GM23248 (cell line): ENCODE measurements around the gene LTF. TPM values are rescaled to one million over a fixed set of nuclear protein-coding genes. Genes with fewer than 3 reads are reported as not detected.

Experiments
- DNase-seq: peaks from one replicate; pipeline ENCODE4 v3.0.0-alpha.2; 2015
- H2AFZ ChIP-seq: fragments of 200-600 bp; sonication (generic); 2 replicates; pipeline ENCODE4 v1.6.1; 2016; ENCODE audit warnings: antibody characterized with exemption
- H3F3A ChIP-seq: fragments of 200-600 bp; sonication (generic); 2 replicates; pipeline ENCODE4 v1.6.1; 2016; ENCODE audit warnings: mild to moderate bottlenecking, antibody characterized with exemption, mixed run types; ENCODE audit not compliant: insufficient read depth
- H3K27ac ChIP-seq: fragments of 200-600 bp; sonication (generic); 2 replicates; pipeline ENCODE4 v1.5.1; 2016; ENCODE audit warnings: mild to moderate bottlenecking
- H3K27me3 ChIP-seq: fragments of 200-600 bp; sonication (generic); replicated peaks from 2 replicates; pipeline ENCODE4 v1.6.1; 2016; ENCODE audit warnings: mild to moderate bottlenecking; ENCODE audit not compliant: insufficient read depth
- H3K36me3 ChIP-seq: fragments of 200-600 bp; sonication (generic); 2 replicates; pipeline ENCODE4 v1.6.1; 2016; ENCODE audit warnings: low read depth, mild to moderate bottlenecking
- H3K4me1 ChIP-seq: fragments of 200-600 bp; sonication (generic); 2 replicates; pipeline ENCODE4 v1.6.1; 2016; ENCODE audit warnings: mild to moderate bottlenecking; ENCODE audit not compliant: insufficient read depth
- H3K4me2 ChIP-seq: fragments of 200-600 bp; sonication (generic); one replicate; pipeline ENCODE4 v1.6.1; 2016; ENCODE audit warnings: mild to moderate bottlenecking; ENCODE audit not compliant: unreplicated experiment
- H3K4me3 ChIP-seq: fragments of 200-600 bp; sonication (generic); 2 replicates; pipeline ENCODE4 v1.5.1; 2016; ENCODE audit warnings: mild to moderate bottlenecking
- H3K79me2 ChIP-seq: fragments of 200-600 bp; sonication (generic); 2 replicates; pipeline ENCODE4 v1.6.1; 2016; ENCODE audit warnings: mild to moderate bottlenecking; ENCODE audit not compliant: insufficient read depth
- H3K9ac ChIP-seq: fragments of 200-600 bp; sonication (generic); 2 replicates; pipeline ENCODE4 v1.6.1; 2016; ENCODE audit warnings: mild to moderate bottlenecking
- H3K9me2 ChIP-seq: fragments of 200-600 bp; sonication (generic); 2 replicates; pipeline ENCODE4 v1.6.1; 2016; ENCODE audit warnings: mixed run types, mild to moderate bottlenecking, moderate library complexity; ENCODE audit not compliant: insufficient read depth
- H3K9me3 ChIP-seq: fragments of 200-600 bp; sonication (generic); one replicate; pipeline ENCODE4 v1.6.1; 2017; ENCODE audit warnings: low read depth
- H4K20me1 ChIP-seq: fragments of 200-600 bp; sonication (generic); 2 replicates; pipeline ENCODE4 v1.6.0; 2016; ENCODE audit not compliant: insufficient read depth
- EZH2 ChIP-seq: fragments of 200-600 bp; sonication (generic); IDR thresholded peaks from 2 replicates; pipeline ENCODE4 v1.6.1; 2018; ENCODE audit warnings: antibody characterized with exemption, mild to moderate bottlenecking; ENCODE audit not compliant: insufficient read depth, poor library complexity, severe bottlenecking
- EZH2phosphoT487 ChIP-seq: fragments of 200-600 bp; sonication (generic); IDR thresholded peaks from 2 replicates; pipeline ENCODE4 v1.6.1; 2018; ENCODE audit warnings: antibody characterized with exemption, moderate library complexity, mild to moderate bottlenecking, low read depth; ENCODE audit not compliant: insufficient read depth
- WGBS, 2 experiments: methylation state at CpG; one replicate each; pipeline ENCODE4 v1.1.6; 2015 to 2017; ENCODE audit warnings: low lambda C conversion rate in 2 of 2, low coverage in 1 of 2; ENCODE audit errors: missing lambda C conversion rate in 2 of 2; 5-methylcytosine and 5-hydroxymethylcytosine counted together
- in situ Hi-C: fragments of 300-500 bp; cut with MboI; formaldehyde crosslinking; loops from 2 replicates; pipeline ENCODE4 v1.15.0; 2020
- polyA plus RNA-seq: library from polyadenylated mRNA; unstranded; fragments of >200 nt; fragmentation: Nextera tagmentation; extraction: Ambion mirVana; gene quantifications from 2 replicates; pipeline ENCODE4 v1.2.1, GENCODE V29; 2016
- total RNA-seq: library from RNA; depleted of rRNA; stranded (reverse); fragments of >200 nt; shearing (Covaris generic); gene quantifications from 2 replicates; pipeline ENCODE4 v1.2.3, GENCODE V29; 2014

Gene LTF
- total and polyA plus RNA-seq, 2 experiments from 2014 or later, result not detected

DNA sequence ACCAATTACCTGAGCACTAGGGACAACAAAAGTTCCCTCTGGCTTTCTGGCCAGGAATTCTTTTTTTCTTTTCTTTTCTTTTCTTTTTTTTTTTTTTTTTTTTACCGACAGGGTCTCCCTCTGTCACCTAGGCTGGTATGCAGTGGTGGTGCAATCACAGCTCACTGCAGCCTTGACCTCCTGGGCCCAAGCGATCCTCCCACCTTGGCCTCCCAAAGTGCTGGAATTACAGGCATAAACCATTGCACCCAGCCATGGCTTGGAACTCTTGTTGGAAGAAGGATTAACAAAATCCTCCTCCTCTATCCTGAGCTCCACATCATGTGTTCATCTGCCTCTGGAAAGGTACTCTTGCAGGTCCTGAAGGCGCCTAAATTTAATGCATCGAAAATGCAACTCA lies 2.9 kb upstream of the LTF start:
- Histone ChIP-seq H2AFZ (no peak overlapping the region), H3K79me2 (no peaks in the 10 kb centered on the region), H3K9ac (no peak overlapping the region), H3K27ac (no peak overlapping the region), H3K4me1 (no peaks in the 10 kb centered on the region), H3K4me2 (no peak overlapping the region), H3K36me3 (no peaks in the 10 kb centered on the region), H3F3A (no peaks in the 10 kb centered on the region), H3K9me3 (no peaks in the 10 kb centered on the region), H3K4me3 (no peak overlapping the region), H4K20me1 (no peaks in the 10 kb centered on the region), H3K9me2 (no peaks in the 10 kb centered on the region), H3K27me3 (peaks cover 46% of the 10 kb centered on the region)
- TF ChIP-seq EZH2phosphoT487, result no peak
- TF ChIP-seq EZH2, result no peak
- 59 to 60% methylated on average over 4 of the region's 4 CpGs for WGBS, 2 experiments
- in situ Hi-C loops, result no loop called here
- no peak for DNase-seq

DNA sequence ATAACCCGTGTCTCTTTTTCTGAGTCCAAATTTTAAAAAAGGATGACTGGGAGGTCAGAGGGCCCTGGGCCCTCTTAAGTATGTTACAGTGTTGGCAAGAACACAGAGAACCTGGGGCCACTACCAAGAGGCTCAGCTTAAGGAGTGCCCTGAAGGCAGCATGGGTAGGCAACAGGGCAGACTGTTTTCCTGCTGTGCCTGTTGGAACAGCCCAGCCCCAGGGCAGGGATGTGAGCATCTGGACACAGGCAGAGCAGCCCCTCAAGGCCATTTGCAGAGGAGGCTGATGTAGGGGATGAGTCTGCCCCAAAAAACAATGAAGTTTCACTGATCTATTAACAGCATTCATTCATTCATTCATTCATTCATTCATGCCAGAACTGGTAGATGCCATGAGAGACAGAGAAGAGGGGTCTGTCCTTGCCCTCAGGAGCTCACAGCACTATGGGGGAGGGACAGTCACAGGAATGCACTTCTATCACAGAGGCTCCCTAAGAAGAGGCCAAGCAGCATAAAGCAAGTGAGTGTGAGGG lies 2.2 kb upstream of the LTF start:
- H3K9me2 ChIP-seq, result no peaks in the 10 kb centered on the region
- H3K4me2 ChIP-seq, result no peak overlapping the region
- TF ChIP-seq EZH2phosphoT487 (no peak), EZH2 (no peak)
- H3K9ac ChIP-seq, result no peak overlapping the region
- in situ Hi-C loops, result no loop called here
- no peak for DNase-seq
- 14 to 21% methylated on average over 1 of the region's 1 CpG for WGBS, 2 experiments
- H4K20me1 ChIP-seq, result no peaks in the 10 kb centered on the region
- H3K36me3 ChIP-seq, result no peaks in the 10 kb centered on the region
- no peaks in the 10 kb centered on the region for H3K9me3 ChIP-seq
- no peak overlapping the region for H3K27ac ChIP-seq
- no peak overlapping the region for H2AFZ ChIP-seq
- no peak overlapping the region for H3K4me3 ChIP-seq
- H3F3A ChIP-seq, result no peaks in the 10 kb centered on the region
- H3K27me3 ChIP-seq, result peaks cover 50% of the 10 kb centered on the region
- H3K79me2 ChIP-seq, result no peaks in the 10 kb centered on the region
- no peaks in the 10 kb centered on the region for H3K4me1 ChIP-seq

DNA sequence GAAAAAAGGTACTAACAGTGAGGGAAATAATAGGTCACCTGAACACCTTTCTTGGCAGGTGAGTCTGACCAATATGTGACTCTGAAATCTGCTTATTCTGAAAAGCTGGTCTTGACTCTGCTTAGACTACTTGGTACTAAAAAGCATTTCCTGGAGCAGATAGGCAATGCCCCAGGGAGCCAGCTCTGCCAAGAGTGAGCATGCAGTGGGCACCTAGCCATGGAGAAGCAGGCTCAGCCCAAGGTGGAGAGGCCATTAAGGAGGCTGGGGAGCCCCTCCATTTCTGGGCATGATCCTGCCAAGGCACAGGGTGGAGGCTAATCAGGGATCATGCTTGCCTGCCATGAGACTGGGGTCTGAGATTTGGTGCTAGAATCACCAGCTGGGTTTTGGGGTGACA lies 1.6 kb upstream of the LTF start:
- H4K20me1 ChIP-seq, result no peaks in the 10 kb centered on the region
- H3K9me3 ChIP-seq, result no peaks in the 10 kb centered on the region
- DNase-seq, result no peak
- no peak overlapping the region for H3K27ac ChIP-seq
- no peak overlapping the region for H3K9ac ChIP-seq
- no peaks in the 10 kb centered on the region for H3K4me1 ChIP-seq
- H3K4me2 ChIP-seq, result no peak overlapping the region
- no peak overlapping the region for H3K4me3 ChIP-seq
- no peak overlapping the region for H2AFZ ChIP-seq
- no peaks in the 10 kb centered on the region for H3K36me3 ChIP-seq
- TF ChIP-seq EZH2phosphoT487 (no peak), EZH2 (no peak)
- H3K9me2 ChIP-seq, result no peaks in the 10 kb centered on the region
- H3K79me2 ChIP-seq, result no peaks in the 10 kb centered on the region
- in situ Hi-C loops, result no loop called here
- H3F3A ChIP-seq, result no peaks in the 10 kb centered on the region
- H3K27me3 ChIP-seq, result peaks cover 50% of the 10 kb centered on the region

DNA sequence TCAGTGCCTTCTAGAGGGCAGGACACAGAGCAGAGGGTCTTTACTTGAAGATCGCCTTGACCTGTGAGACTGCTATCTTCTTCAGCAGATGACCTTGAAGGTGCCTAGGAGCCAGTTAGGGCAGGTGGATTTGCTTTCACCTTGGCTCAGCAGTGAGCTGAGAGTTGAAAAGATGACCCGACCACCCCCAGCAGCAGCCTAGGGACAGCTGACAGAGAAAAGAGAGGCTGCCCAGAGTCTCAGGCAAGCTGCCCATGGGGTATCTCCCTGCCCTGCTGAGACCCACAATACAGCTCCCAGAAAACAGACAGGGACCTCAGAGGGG lies 453 bp upstream of the LTF start:
- WGBS, 2 experiments, result 38 to 80% methylated on average over 1 to 2 of the region's 2 CpGs

DNA sequence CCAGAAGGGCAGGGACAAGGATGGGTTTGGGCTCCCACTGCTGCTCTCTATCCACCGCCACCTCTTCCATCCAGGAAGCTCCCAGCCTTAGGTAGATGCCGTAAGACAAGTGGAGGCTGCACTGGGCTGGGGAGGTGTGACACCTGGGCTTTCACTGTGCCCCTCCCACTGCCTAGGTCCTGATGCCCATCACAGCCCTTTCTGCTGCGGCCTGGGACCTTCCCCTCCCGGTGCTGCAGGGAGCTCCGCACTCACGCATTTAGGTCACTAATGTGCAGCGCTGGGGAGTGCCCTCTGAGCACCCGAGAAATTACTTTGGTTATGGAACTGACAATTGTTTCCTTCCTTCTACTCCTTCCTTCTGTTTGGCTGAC lies 850 bp downstream of the LTF start:
- Histone ChIP-seq H3F3A (no peaks in the 10 kb centered on the region), H3K79me2 (no peaks in the 10 kb centered on the region), H3K9me3 (no peaks in the 10 kb centered on the region), H4K20me1 (no peaks in the 10 kb centered on the region), H3K4me1 (no peaks in the 10 kb centered on the region), H3K9ac (no peak overlapping the region), H3K36me3 (no peaks in the 10 kb centered on the region), H3K9me2 (no peaks in the 10 kb centered on the region), H3K27ac (no peak overlapping the region), H2AFZ (no peak overlapping the region), H3K4me2 (no peak overlapping the region), H3K4me3 (no peak overlapping the region), H3K27me3 (peaks cover 66% of the 10 kb centered on the region)
- in situ Hi-C loops, result no loop called here
- no peak for TF ChIP-seq EZH2
- 61 to 66% methylated on average over 8 of the region's 8 CpGs for WGBS, 2 experiments
- no peak for DNase-seq

More for the DNA sequence above, 453 bp upstream of the LTF start:
- H3K4me2 ChIP-seq, result no peak overlapping the region
- no peak for DNase-seq
- H3F3A ChIP-seq, result no peaks in the 10 kb centered on the region
- H3K4me3 ChIP-seq, result no peak overlapping the region
- no peak overlapping the region for H3K27ac ChIP-seq
- H3K9me3 ChIP-seq, result no peaks in the 10 kb centered on the region
- no peak for TF ChIP-seq EZH2
- no peak for TF ChIP-seq EZH2phosphoT487
- H3K36me3 ChIP-seq, result no peaks in the 10 kb centered on the region
- in situ Hi-C loops, result no loop called here
- no peaks in the 10 kb centered on the region for H3K4me1 ChIP-seq
- H2AFZ ChIP-seq, result no peak overlapping the region
- no peaks in the 10 kb centered on the region for H3K9me2 ChIP-seq
- peaks cover 59% of the 10 kb centered on the region for H3K27me3 ChIP-seq
- no peaks in the 10 kb centered on the region for H4K20me1 ChIP-seq
- H3K9ac ChIP-seq, result no peak overlapping the region
- no peaks in the 10 kb centered on the region for H3K79me2 ChIP-seq
